ENCODE results near the gene ATP8B1. TPM values are rescaled to one million over a fixed set of nuclear protein-coding genes. Genes with fewer than 3 reads are reported as not detected.

Gene ATP8B1
- total RNA-seq, 1 experiment from 2014 or later, result 1.4 TPM

DNA sequence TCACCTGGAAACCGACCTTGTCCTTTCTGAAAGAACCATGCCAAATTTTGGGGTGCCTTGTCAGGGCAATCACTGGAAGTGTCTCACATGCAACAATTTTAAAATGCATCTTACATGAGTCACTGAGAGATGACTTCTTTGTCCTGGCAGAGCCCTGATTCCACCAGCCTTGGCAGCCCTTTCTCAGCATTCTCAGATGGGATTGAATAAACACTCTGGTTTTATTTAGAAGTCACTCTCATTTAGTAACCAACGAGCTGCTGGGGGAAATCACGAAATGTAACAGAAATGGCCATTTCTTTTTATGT is 3.8 kb upstream of the ATP8B1 start:
- BruUV-seq (replicated peaks), result no TSS peak
- DNase-seq (ENCODE audit: unreplicated experiment), result peak; percentile 71
- intact Hi-C loops (cut with micrococcal nuclease), result no loop called here
- peaks cover 11% of the 10 kb centered on the region for H3K4me1 Mint-ChIP-seq (ENCODE audit: insufficient read depth, unreplicated experiment)
- H3K4me3 Mint-ChIP-seq (ENCODE audit: unreplicated experiment), result peak overlapping the region; percentile 18
- H3K27ac Mint-ChIP-seq (ENCODE audit: low read depth, unreplicated experiment), result peak overlapping the region; percentile 37
- TF ChIP-seq, protein P1, sequence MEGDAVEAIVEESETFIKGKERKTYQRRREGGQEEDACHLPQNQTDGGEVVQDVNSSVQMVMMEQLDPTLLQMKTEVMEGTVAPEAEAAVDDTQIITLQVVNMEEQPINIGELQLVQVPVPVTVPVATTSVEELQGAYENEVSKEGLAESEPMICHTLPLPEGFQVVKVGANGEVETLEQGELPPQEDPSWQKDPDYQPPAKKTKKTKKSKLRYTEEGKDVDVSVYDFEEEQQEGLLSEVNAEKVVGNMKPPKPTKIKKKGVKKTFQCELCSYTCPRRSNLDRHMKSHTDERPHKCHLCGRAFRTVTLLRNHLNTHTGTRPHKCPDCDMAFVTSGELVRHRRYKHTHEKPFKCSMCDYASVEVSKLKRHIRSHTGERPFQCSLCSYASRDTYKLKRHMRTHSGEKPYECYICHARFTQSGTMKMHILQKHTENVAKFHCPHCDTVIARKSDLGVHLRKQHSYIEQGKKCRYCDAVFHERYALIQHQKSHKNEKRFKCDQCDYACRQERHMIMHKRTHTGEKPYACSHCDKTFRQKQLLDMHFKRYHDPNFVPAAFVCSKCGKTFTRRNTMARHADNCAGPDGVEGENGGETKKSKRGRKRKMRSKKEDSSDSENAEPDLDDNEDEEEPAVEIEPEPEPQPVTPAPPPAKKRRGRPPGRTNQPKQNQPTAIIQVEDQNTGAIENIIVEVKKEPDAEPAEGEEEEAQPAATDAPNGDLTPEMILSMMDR (IDR thresholded peaks at IDR 0.05; ENCODE audit: unreplicated experiment), result no peak
- H3K36me3 Mint-ChIP-seq (ENCODE audit: insufficient read depth, unreplicated experiment), result no peaks in the 10 kb centered on the region
- H3K27me3 Mint-ChIP-seq (ENCODE audit: insufficient read depth, unreplicated experiment), result no peaks in the 10 kb centered on the region
- CTCF ChIA-PET, result interaction anchor here (0.6 to 0.7 kb wide), 2 partner anchors 143 to 176 kb away, joined by 4 to 5 read pairs; no protein-coding TSS in a partner anchor
- POLR2A ChIA-PET, result interaction anchor here (0.6 to 1.4 kb wide), 9 partner anchors 10 to 238 kb away, joined by 3 to 10 read pairs (median 3); no protein-coding TSS in a partner anchor
- H3K9me3 Mint-ChIP-seq (ENCODE audit: unreplicated experiment), result no peaks in the 10 kb centered on the region

DNA sequence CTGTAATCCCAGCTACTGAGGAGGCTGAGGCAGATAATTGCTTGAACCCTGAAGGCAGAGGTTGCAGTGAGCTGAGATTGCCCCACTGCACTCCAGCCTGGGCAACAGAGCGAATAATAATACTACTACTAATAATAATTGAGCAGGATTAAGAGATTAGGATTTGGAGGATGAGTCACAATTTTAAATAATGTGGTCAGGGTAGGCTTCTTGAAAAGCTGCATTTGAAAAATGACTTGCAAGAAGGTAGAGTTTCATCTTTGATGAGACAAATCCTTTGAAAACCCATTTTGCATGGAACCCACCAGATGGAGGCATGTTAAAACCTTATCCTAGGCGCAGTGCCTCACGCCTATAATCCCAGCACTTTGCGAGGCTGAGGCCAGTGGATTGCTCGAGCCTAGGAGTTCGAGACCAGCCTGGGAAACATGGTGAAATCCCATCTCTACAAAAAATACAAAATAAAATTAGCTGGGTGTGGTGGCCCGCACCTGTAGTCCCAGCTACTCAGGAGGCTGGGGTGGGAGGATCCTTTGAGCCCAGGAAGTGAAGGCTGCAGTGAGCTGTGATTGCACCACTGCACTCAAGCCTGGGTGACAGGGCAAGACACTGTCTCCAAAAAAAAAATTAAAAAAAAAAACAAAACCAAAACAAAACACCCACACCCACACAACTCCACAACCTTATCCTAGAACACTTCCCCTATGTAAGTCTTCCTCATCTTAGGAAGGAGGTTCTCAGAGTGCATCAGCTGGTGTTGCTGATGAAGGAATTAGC is 3.3 kb upstream of the ATP8B1 start:
- no peaks in the 10 kb centered on the region for H3K36me3 Mint-ChIP-seq (ENCODE audit: insufficient read depth, unreplicated experiment)
- DNase-seq (ENCODE audit: unreplicated experiment), result no peak
- ChIA-PET CTCF (interaction anchor here (0.9 to 1.1 kb wide), 2 partner anchors 9 to 12 kb away, joined by 4 to 6 read pairs; no protein-coding TSS in a partner anchor), POLR2A (interaction anchor here (0.8 to 1.4 kb wide), 8 partner anchors 9 to 239 kb away, joined by 3 to 10 read pairs (median 4); no protein-coding TSS in a partner anchor)
- intact Hi-C loops (cut with micrococcal nuclease), result no loop called here
- H3K27ac Mint-ChIP-seq (ENCODE audit: low read depth, unreplicated experiment), result peak overlapping the region; percentile 37
- peak overlapping the region; percentile 18 for H3K4me3 Mint-ChIP-seq (ENCODE audit: unreplicated experiment)
- TF ChIP-seq, protein P1 (IDR thresholded peaks at IDR 0.05; ENCODE audit: unreplicated experiment), result no peak
- H3K9me3 Mint-ChIP-seq (ENCODE audit: unreplicated experiment), result no peaks in the 10 kb centered on the region
- BruUV-seq (replicated peaks), result no TSS peak
- H3K4me1 Mint-ChIP-seq (ENCODE audit: insufficient read depth, unreplicated experiment), result peaks cover 11% of the 10 kb centered on the region
- no peaks in the 10 kb centered on the region for H3K27me3 Mint-ChIP-seq (ENCODE audit: insufficient read depth, unreplicated experiment)

DNA sequence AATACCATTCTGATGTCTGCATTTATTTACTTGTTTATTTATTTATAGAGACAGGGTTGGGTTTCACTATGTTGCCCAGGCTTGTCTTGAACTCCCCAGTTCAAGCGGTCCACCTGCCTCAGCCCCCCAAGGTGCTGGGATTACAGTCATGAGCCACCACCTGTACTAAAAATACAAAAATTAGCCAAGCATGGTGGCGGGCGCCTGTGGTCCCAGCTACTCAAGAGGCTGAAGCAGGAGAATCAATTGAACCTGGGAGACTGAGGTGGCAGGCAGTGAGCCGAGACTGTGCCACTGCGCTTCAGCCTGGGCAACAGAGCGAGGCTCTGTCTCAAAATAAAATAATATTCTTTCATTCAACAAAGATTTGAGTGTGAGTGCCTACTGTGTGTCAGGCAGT is 2.0 kb upstream of the ATP8B1 start:
- intact Hi-C loops (cut with micrococcal nuclease), result no loop called here
- TF ChIP-seq, protein P1 (IDR thresholded peaks at IDR 0.05; ENCODE audit: unreplicated experiment), result no peak
- H3K9me3 Mint-ChIP-seq (ENCODE audit: unreplicated experiment), result no peaks in the 10 kb centered on the region
- ChIA-PET CTCF (no interaction called here), POLR2A (interaction anchor here (1.4 kb wide), 2 partner anchors 14 to 15 kb away, joined by 3 to 4 read pairs; no protein-coding TSS in a partner anchor)
- no peak overlapping the region for H3K4me3 Mint-ChIP-seq (ENCODE audit: unreplicated experiment)
- no TSS peak for BruUV-seq (replicated peaks)
- H3K27me3 Mint-ChIP-seq (ENCODE audit: insufficient read depth, unreplicated experiment), result no peaks in the 10 kb centered on the region
- H3K27ac Mint-ChIP-seq (ENCODE audit: low read depth, unreplicated experiment), result no peak overlapping the region
- H3K36me3 Mint-ChIP-seq (ENCODE audit: insufficient read depth, unreplicated experiment), result no peaks in the 10 kb centered on the region
- DNase-seq (ENCODE audit: unreplicated experiment), result no peak
- H3K4me1 Mint-ChIP-seq (ENCODE audit: insufficient read depth, unreplicated experiment), result peaks cover 11% of the 10 kb centered on the region

DNA sequence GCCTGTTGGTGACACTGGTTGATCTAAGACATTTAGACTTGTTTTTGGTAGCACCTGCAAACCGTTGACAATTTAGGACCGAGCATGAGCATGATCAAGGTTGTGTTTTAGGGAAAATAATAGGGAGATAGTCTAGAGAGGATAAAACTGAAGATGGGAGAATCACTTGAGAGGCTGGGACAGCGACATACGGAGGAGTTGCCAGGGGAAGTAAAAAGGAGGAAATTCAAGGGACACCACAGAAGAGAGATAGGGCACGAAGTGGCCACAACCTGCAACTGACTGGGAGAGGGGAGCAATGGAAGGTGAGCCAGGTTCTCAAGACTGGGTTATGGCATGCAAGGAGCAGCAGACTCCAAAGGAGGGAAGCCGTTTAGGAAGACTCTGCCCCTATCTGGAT is 1.4 kb upstream of the ATP8B1 start:
- H3K4me1 Mint-ChIP-seq (ENCODE audit: insufficient read depth, unreplicated experiment), result peaks cover 11% of the 10 kb centered on the region
- no peaks in the 10 kb centered on the region for H3K36me3 Mint-ChIP-seq (ENCODE audit: insufficient read depth, unreplicated experiment)
- no TSS peak for BruUV-seq (replicated peaks)
- ChIA-PET CTCF (no interaction called here), POLR2A (interaction anchor here (1.4 kb wide), 1 partner anchor 13 kb away, joined by 3 read pairs; no protein-coding TSS in a partner anchor)
- no peaks in the 10 kb centered on the region for H3K9me3 Mint-ChIP-seq (ENCODE audit: unreplicated experiment)
- H3K27me3 Mint-ChIP-seq (ENCODE audit: insufficient read depth, unreplicated experiment), result no peaks in the 10 kb centered on the region
- intact Hi-C loops (cut with micrococcal nuclease), result no loop called here
- DNase-seq (ENCODE audit: unreplicated experiment), result no peak
- H3K27ac Mint-ChIP-seq (ENCODE audit: low read depth, unreplicated experiment), result no peak overlapping the region
- TF ChIP-seq, protein P1 (IDR thresholded peaks at IDR 0.05; ENCODE audit: unreplicated experiment), result no peak
- H3K4me3 Mint-ChIP-seq (ENCODE audit: unreplicated experiment), result no peak overlapping the region
